Endothelial cell (in vitro differentiated cells): ENCODE results near the gene SLC38A9. TPM values are rescaled to one million over a fixed set of nuclear protein-coding genes. Genes with fewer than 3 reads are reported as not detected.

Experiments used
- DNase-seq: peaks from one replicate; pipeline ENCODE4 v3.0.0; 2021; ENCODE audit warnings: low spot score
- H3K27ac Mint-ChIP-seq: one replicate; pipeline ENCODE4 v1.8.0; 2021; ENCODE audit warnings: mixed read lengths, inconsistent platforms; ENCODE audit not compliant: unreplicated experiment
- H3K27me3 Mint-ChIP-seq: one replicate; pipeline ENCODE4 v1.8.0; 2021; ENCODE audit warnings: mild to moderate bottlenecking, moderate library complexity, mixed read lengths, inconsistent platforms; ENCODE audit not compliant: unreplicated experiment
- H3K36me3 Mint-ChIP-seq: one replicate; pipeline ENCODE4 v1.8.0; 2021; ENCODE audit warnings: mild to moderate bottlenecking, low read depth, mixed read lengths, inconsistent platforms; ENCODE audit not compliant: unreplicated experiment
- H3K4me1 Mint-ChIP-seq: one replicate; pipeline ENCODE4 v1.8.0; 2021; ENCODE audit warnings: mild to moderate bottlenecking, mixed read lengths, inconsistent platforms; ENCODE audit not compliant: unreplicated experiment
- H3K4me3 Mint-ChIP-seq: one replicate; pipeline ENCODE4 v1.8.0; 2021; ENCODE audit warnings: mild to moderate bottlenecking, mixed read lengths, inconsistent platforms; ENCODE audit not compliant: unreplicated experiment
- H3K9me3 Mint-ChIP-seq: one replicate; pipeline ENCODE4 v1.8.0; 2021; ENCODE audit warnings: mixed read lengths, inconsistent platforms; ENCODE audit not compliant: unreplicated experiment
- CTCF ChIP-seq: fragments of 200-600 bp; sonication (generic); IDR thresholded peaks from one replicate; pipeline ENCODE4 v1.5.0; 2021; ENCODE audit warnings: antibody characterized with exemption; ENCODE audit not compliant: unreplicated experiment
- total RNA-seq: library from RNA; stranded (reverse); fragmentation: NEBNext Ultra II Directional; extraction: Animal tissue kit (Norgen Biotek cat#: 25700); gene quantifications from one replicate; pipeline ENCODE4 v1.2.1, GENCODE V29; 2021; ENCODE audit not compliant: unreplicated experiment

The SLC38A9 gene
- total RNA-seq, 1 donor from 2014 or later = 45.5 TPM

- H3K4me1 Mint-ChIP-seq = peaks cover 12% of the 10 kb centered on the region
- peaks cover 10% of the 10 kb centered on the region for H3K36me3 Mint-ChIP-seq
- TF ChIP-seq CTCF = no peak
- no peak overlapping the region for H3K27ac Mint-ChIP-seq
- no peak for DNase-seq
- H3K4me3 Mint-ChIP-seq = no peak overlapping the region
- peaks cover 7% of the 10 kb centered on the region for H3K27me3 Mint-ChIP-seq
- H3K9me3 Mint-ChIP-seq = no peaks in the 10 kb centered on the region
Observed at GRCh38 chr5:55708732-55709131, 3.4 kb downstream of the SLC38A9 start.

- Mint-ChIP-seq H3K4me1 (no peaks in the 10 kb centered on the region), H3K4me3 (no peak overlapping the region), H3K36me3 (peaks cover 10% of the 10 kb centered on the region), H3K9me3 (no peaks in the 10 kb centered on the region), H3K27me3 (no peaks in the 10 kb centered on the region), H3K27ac (no peak overlapping the region)
- TF ChIP-seq CTCF = no peak
- DNase-seq = no peak
Observed at GRCh38 chr5:55706230-55706629, 5.9 kb downstream of the SLC38A9 start.

- H3K27me3 Mint-ChIP-seq = no peaks in the 10 kb centered on the region
- H3K27ac Mint-ChIP-seq = peak overlapping the region; percentile 23
- H3K36me3 Mint-ChIP-seq = peaks cover 7% of the 10 kb centered on the region
- no peak for TF ChIP-seq CTCF
- no peak overlapping the region for H3K4me3 Mint-ChIP-seq
- no peaks in the 10 kb centered on the region for H3K4me1 Mint-ChIP-seq
- no peak for DNase-seq
- H3K9me3 Mint-ChIP-seq = no peaks in the 10 kb centered on the region
Observed at GRCh38 chr5:55702598-55703345, 9.4 kb downstream of the SLC38A9 start.

- Mint-ChIP-seq H3K4me1 (no peaks in the 10 kb centered on the region), H3K27ac (peak overlapping the region; percentile 17)
- no peak for TF ChIP-seq CTCF
Observed at GRCh38 chr5:55701462-55702103, 10.5 kb downstream of the SLC38A9 start.

GRCh38 chr5:55700745-55701144 lies 11.4 kb downstream of the SLC38A9 start:
- no peak for DNase-seq
- no peak overlapping the region for H3K27ac Mint-ChIP-seq
- no peak overlapping the region for H3K4me3 Mint-ChIP-seq
- no peak for TF ChIP-seq CTCF
- H3K27me3 Mint-ChIP-seq = no peaks in the 10 kb centered on the region
- no peaks in the 10 kb centered on the region for H3K4me1 Mint-ChIP-seq
- H3K36me3 Mint-ChIP-seq = peaks cover 12% of the 10 kb centered on the region
- no peaks in the 10 kb centered on the region for H3K9me3 Mint-ChIP-seq

More at GRCh38 chr5:55701462-55702103, 10.5 kb downstream of the SLC38A9 start:
- Mint-ChIP-seq H3K27me3 (no peaks in the 10 kb centered on the region), H3K4me3 (peak overlapping the region; percentile 3), H3K9me3 (no peaks in the 10 kb centered on the region), H3K36me3 (peaks cover 12% of the 10 kb centered on the region)
- DNase-seq = no peak
